ENCODE results near the gene ALK.

ALK gene

DNA sequence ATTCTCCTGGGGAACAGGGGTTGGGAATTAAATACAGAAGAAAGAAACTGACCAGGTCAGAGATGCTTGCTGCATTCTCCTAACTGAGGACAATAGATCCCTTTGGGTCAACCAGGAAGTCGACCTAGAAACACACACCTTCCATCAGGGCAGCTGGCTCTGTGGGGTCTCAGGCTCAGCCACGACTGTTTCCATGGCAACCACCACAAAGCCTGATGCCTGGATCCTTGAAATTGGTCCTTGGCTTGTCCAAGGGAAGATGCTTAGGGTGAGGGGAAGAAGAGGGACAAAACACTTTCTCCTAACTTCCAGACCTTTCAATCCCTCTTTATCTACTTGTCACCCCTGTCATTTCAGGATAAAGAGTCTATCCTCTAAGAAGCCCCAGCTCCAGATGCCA, 194.4 kb downstream of the ALK start (continued):
- TF ChIP-seq SALL2 (tag by site-specific recombination; IDR thresholded peaks at IDR 0.05; ENCODE audit: borderline replicate concordance): no peak

DNA sequence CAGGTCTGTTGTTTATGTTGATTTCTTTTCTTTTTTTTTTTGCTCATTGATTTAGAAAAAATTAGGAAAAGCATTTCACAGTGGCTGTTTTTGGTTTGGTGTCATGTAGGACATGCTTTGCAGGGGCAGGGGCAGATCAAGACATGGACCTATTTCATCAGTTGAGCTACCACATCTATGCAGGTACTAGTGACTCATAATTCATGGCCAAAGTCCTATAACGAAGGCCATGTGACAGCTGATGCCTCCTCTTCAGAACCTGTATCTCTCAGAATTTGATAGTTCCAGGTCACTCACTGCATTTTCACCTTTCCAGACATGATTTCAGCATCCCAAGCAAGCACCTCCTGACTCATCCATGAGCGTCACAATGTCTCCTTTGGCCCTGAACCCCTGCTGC, 195.8 kb downstream of the ALK start:
- POLR2A ChIA-PET: no interaction called here
- no peak overlapping the region for H3K4me3 ChIP-seq (ENCODE audit: low read depth, low read length)
- H3K36me3 ChIP-seq (ENCODE audit: control insufficient read depth in 2 of 2, insufficient read depth in 1 of 2, low read length in 2 of 2): no peaks in the 10 kb centered on the region
- H3K27ac ChIP-seq (ENCODE audit: extremely low read depth, low read depth, low read length): no peak overlapping the region
- H3K4me1 ChIP-seq (ENCODE audit: control insufficient read depth, insufficient read depth, low read length): no peaks in the 10 kb centered on the region
- no peaks in the 10 kb centered on the region for H3K9me3 ChIP-seq (ENCODE audit: control insufficient read depth, insufficient read depth, low read depth, low read length)
- CTCF ChIA-PET: interaction anchor here (0.7 kb wide), 2 partner anchors 102 to 117 kb away, joined by 3 to 4 read pairs; no protein-coding TSS in a partner anchor
- TF ChIP-seq ZNF792 (tag by site-specific recombination; IDR thresholded peaks at IDR 0.05) (no peak), ZNF37A (tag by site-specific recombination; IDR thresholded peaks at IDR 0.05) (no peak), ZBTB48 (tag by site-specific recombination; IDR thresholded peaks at IDR 0.05) (no peak), SP3 (tag by site-specific recombination; IDR thresholded peaks at IDR 0.05) (no peak), ZNF132 (tag by site-specific recombination; IDR thresholded peaks at IDR 0.05; ENCODE audit: borderline replicate concordance) (no peak), GFI1B (tag by site-specific recombination; IDR thresholded peaks at IDR 0.05) (no peak), ZFP69B (tag by site-specific recombination; IDR thresholded peaks at IDR 0.05) (no peak), YY1 (tag by site-specific recombination; IDR thresholded peaks at IDR 0.05) (no peak), ZNF416 (tag by site-specific recombination; IDR thresholded peaks at IDR 0.05) (no peak), ZNF169 (tag by site-specific recombination; IDR thresholded peaks at IDR 0.05) (no peak), IKZF3 (tag by site-specific recombination; IDR thresholded peaks at IDR 0.05) (no peak)
- TF ChIP-seq, protein P1, sequence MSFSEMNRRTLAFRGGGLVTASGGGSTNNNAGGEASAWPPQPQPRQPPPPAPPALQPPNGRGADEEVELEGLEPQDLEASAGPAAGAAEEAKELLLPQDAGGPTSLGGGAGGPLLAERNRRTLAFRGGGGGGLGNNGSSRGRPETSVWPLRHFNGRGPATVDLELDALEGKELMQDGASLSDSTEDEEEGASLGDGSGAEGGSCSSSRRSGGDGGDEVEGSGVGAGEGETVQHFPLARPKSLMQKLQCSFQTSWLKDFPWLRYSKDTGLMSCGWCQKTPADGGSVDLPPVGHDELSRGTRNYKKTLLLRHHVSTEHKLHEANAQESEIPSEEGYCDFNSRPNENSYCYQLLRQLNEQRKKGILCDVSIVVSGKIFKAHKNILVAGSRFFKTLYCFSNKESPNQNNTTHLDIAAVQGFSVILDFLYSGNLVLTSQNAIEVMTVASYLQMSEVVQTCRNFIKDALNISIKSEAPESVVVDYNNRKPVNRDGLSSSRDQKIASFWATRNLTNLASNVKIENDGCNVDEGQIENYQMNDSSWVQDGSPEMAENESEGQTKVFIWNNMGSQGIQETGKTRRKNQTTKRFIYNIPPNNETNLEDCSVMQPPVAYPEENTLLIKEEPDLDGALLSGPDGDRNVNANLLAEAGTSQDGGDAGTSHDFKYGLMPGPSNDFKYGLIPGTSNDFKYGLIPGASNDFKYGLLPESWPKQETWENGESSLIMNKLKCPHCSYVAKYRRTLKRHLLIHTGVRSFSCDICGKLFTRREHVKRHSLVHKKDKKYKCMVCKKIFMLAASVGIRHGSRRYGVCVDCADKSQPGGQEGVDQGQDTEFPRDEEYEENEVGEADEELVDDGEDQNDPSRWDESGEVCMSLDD (tag by site-specific recombination; IDR thresholded peaks at IDR 0.05): no peak

DNA sequence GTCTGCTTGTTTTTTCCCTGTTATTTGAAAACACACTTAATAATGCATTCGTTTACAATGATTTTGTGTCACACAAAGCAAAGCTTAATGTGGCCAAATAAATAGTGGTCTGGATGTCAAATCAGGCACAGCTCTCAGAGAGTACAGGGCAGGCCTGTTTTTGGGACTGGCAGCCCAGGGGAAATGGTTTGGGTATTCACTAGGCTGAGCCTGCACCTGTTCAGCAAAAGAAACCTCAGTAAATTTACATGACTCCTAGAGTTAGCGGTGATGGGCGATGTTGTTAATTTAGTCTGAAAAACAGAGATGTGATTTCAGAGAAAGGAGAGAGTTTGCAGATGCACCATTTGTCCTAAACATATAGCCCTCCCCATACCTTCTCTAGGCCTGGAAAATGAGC, 197.1 kb downstream of the ALK start:
- Histone ChIP-seq H3K4me1 (ENCODE audit: control insufficient read depth, insufficient read depth, low read length) (no peaks in the 10 kb centered on the region), H3K9me3 (ENCODE audit: control insufficient read depth, insufficient read depth, low read depth, low read length) (no peaks in the 10 kb centered on the region), H3K4me3 (ENCODE audit: low read depth, low read length) (no peak overlapping the region), H3K36me3 (ENCODE audit: control insufficient read depth in 2 of 2, insufficient read depth in 1 of 2, low read length in 2 of 2) (no peaks in the 10 kb centered on the region), H3K27ac (ENCODE audit: extremely low read depth, low read depth, low read length) (no peak overlapping the region)
- TF ChIP-seq KLF1 (tag by site-specific recombination; IDR thresholded peaks at IDR 0.05): no peak
- no peak for TF ChIP-seq ZNF324 (tag by site-specific recombination; IDR thresholded peaks at IDR 0.05)
- no peak for TF ChIP-seq ZNF155 (tag by site-specific recombination; IDR thresholded peaks at IDR 0.05)
- TF ChIP-seq ZNF544 (tag by site-specific recombination; IDR thresholded peaks at IDR 0.05): no peak
- TF ChIP-seq SALL2 (tag by site-specific recombination; IDR thresholded peaks at IDR 0.05; ENCODE audit: borderline replicate concordance): no peak
- TF ChIP-seq, protein P2, sequence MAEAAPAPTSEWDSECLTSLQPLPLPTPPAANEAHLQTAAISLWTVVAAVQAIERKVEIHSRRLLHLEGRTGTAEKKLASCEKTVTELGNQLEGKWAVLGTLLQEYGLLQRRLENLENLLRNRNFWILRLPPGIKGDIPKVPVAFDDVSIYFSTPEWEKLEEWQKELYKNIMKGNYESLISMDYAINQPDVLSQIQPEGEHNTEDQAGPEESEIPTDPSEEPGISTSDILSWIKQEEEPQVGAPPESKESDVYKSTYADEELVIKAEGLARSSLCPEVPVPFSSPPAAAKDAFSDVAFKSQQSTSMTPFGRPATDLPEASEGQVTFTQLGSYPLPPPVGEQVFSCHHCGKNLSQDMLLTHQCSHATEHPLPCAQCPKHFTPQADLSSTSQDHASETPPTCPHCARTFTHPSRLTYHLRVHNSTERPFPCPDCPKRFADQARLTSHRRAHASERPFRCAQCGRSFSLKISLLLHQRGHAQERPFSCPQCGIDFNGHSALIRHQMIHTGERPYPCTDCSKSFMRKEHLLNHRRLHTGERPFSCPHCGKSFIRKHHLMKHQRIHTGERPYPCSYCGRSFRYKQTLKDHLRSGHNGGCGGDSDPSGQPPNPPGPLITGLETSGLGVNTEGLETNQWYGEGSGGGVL (tag by site-specific recombination; IDR thresholded peaks at IDR 0.05): no peak
- TF ChIP-seq, protein P3, sequence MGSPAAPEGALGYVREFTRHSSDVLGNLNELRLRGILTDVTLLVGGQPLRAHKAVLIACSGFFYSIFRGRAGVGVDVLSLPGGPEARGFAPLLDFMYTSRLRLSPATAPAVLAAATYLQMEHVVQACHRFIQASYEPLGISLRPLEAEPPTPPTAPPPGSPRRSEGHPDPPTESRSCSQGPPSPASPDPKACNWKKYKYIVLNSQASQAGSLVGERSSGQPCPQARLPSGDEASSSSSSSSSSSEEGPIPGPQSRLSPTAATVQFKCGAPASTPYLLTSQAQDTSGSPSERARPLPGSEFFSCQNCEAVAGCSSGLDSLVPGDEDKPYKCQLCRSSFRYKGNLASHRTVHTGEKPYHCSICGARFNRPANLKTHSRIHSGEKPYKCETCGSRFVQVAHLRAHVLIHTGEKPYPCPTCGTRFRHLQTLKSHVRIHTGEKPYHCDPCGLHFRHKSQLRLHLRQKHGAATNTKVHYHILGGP (tag by site-specific recombination; IDR thresholded peaks at IDR 0.05): no peak
- TF ChIP-seq, protein P4, sequence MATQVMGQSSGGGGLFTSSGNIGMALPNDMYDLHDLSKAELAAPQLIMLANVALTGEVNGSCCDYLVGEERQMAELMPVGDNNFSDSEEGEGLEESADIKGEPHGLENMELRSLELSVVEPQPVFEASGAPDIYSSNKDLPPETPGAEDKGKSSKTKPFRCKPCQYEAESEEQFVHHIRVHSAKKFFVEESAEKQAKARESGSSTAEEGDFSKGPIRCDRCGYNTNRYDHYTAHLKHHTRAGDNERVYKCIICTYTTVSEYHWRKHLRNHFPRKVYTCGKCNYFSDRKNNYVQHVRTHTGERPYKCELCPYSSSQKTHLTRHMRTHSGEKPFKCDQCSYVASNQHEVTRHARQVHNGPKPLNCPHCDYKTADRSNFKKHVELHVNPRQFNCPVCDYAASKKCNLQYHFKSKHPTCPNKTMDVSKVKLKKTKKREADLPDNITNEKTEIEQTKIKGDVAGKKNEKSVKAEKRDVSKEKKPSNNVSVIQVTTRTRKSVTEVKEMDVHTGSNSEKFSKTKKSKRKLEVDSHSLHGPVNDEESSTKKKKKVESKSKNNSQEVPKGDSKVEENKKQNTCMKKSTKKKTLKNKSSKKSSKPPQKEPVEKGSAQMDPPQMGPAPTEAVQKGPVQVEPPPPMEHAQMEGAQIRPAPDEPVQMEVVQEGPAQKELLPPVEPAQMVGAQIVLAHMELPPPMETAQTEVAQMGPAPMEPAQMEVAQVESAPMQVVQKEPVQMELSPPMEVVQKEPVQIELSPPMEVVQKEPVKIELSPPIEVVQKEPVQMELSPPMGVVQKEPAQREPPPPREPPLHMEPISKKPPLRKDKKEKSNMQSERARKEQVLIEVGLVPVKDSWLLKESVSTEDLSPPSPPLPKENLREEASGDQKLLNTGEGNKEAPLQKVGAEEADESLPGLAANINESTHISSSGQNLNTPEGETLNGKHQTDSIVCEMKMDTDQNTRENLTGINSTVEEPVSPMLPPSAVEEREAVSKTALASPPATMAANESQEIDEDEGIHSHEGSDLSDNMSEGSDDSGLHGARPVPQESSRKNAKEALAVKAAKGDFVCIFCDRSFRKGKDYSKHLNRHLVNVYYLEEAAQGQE (tag by site-specific recombination; IDR thresholded peaks at IDR 0.05): no peak
- no peak for TF ChIP-seq ZNF423 (tag by site-specific recombination; IDR thresholded peaks at IDR 0.05)
- no peak for TF ChIP-seq ZBTB48 (tag by site-specific recombination; IDR thresholded peaks at IDR 0.05)
- TF ChIP-seq ZBTB17 (tag by site-specific recombination; IDR thresholded peaks at IDR 0.05): no peak
- no peak for TF ChIP-seq MEIS1 (CRISPR knock-in tag; IDR thresholded peaks at IDR 0.05; ENCODE audit: borderline replicate concordance)
- no peak for TF ChIP-seq ZNF473 (tag by site-specific recombination; IDR thresholded peaks at IDR 0.05)
- no peak for TF ChIP-seq SP3 (tag by site-specific recombination; IDR thresholded peaks at IDR 0.05)
- ChIA-PET CTCF (no interaction called here), POLR2A (no interaction called here)

All from HEK293 (cell line).